Skin epidermis (tissue), 12 donors: ENCODE data around the gene ADAP1.

Experiments used
- H3K27ac ChIP-seq, 21 experiments: fragments of 200-600 bp; sonication (generic) in 11 of 21; one replicate each; pipeline ENCODE4 v1.5.0; 2020; ENCODE audit warnings: mild to moderate bottlenecking in 3 of 21, inconsistent platforms in 2 of 21, moderate library complexity in 2 of 21
- H3K4me3 ChIP-seq, 7 experiments: fragments of 200-600 bp; sonication (generic) in 2 of 7; one replicate each; pipeline ENCODE4 v1.5.0; 2020; ENCODE audit warnings: inconsistent platforms in 2 of 7, mild to moderate bottlenecking in 2 of 7, moderate library complexity in 1 of 7

ADAP1 gene

DNA sequence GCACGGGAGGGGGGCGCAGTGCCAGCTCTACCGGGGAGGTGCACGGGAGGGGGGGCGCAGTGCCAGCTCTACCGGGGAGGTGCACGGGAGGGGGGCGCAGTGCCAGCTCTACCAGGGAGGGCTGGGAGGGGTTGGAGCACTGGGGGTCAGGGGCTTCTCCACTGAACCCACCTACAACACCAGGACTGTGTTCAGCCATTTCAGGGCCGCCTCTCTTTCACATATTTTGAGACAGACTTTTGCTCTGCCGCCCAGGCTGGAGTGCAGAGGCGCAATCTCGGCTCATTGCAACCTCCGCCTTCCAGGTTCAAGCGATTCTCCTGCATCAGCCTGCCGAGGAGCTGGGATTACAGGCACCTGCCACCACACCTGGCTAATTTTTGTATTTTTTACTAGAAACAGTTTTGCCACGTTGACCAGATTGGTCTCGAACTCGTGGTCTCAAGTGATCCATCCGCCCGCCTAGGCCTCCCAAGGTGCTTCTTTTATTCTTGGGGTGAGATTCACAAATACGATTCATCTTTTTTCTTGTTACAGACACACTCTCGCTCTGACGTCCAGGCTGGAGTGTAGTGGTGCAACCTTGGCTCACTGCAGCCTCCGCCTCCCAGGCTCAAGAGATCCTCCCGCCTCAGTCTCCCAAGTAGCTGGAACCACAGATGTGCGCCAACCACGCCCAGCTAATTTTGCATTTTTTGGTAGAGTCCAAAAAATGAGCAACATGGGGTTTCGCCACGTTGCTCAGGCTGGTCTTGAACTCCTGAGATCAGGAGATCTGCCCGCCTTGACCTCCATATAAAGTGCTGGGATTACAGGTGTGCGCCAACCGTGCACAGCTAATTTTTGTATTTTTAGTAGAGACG is 37.0 kb downstream of the ADAP1 start:
- H3K4me3 ChIP-seq: no peak overlapping the region
- H3K27ac ChIP-seq: peak overlapping the region in 1 of 21 experiments; percentile 60

DNA sequence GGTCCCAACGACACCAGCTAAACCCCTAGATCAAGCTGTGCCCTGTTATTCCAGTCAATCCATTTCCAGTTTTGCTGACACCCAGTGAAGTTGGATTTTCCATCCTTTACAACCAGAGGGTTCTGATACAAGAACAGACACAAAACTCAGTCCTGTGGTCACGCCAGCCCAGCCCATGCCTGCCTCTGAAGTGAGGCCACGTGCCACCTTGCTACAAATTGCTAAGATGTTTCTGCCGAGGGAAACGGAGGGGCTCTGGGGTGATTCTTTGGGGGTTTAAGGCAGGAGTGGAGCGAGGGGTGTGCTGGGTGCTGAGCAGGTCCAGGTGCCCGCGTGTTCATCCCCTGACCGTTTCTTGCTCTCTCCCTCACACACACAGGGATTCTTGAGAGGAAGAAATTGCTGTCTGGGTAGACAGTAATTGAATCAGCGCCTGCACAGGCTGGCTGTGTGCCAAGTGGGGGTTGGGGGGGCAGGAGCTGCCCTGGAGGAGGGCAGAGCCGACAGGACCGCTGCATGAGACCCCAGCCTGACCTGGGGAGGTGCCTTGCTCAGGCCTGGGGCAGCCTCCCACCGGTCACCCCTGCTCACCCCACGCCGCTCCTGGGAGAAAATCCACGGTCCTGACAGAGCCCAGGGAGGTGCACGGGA is 38.1 kb downstream of the ADAP1 start:
- Histone ChIP-seq H3K4me3 (no peak overlapping the region), H3K27ac (peak overlapping the region in 1 of 21 experiments; percentile 59)

DNA sequence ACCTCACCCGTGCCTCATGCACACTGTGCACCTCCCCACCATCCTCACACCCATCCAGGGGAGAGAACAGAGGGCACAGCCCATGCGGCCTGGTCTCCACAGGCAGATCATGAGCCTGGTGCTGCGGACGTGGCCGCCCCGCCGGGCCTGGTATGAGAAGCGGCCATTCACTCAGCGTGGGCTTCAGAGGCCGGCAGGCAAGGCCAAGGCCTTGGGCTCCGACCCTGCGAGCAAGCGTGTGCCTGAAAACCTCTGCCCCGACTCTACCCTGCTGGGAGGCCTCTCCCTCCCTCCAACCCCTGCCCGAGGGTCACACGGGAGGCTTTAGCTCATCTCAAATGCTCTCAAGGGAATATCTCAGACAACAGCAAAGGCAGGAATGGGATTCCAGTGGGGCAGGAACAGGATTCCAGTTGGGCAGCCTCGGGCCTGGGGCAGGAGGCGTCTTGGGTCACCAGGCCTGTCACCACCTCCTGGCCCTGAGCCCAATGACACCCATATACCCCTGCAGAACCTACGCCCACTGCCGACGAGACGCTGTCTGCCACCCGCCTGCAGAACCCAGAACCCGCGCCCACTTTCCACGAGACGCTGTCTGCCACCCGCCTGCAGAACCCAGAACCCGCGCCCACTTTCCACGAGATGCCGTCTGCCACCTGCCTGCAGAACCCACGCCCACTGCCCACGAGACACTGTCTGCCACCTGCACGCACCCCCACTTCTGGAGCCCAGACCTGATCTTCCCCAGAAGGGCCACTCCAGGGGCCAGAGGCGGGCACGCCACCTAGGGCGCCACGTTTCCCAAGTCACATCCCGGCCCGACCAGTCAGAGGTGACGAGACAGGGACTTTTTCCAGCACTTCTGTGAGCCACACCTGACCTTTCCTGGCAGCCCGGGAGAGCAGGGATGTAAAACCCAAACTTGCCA is 38.9 kb downstream of the ADAP1 start:
- Histone ChIP-seq H3K4me3 (no peak overlapping the region), H3K27ac (peak overlapping the region in 2 of 21 experiments; percentile 17 to 59)

DNA sequence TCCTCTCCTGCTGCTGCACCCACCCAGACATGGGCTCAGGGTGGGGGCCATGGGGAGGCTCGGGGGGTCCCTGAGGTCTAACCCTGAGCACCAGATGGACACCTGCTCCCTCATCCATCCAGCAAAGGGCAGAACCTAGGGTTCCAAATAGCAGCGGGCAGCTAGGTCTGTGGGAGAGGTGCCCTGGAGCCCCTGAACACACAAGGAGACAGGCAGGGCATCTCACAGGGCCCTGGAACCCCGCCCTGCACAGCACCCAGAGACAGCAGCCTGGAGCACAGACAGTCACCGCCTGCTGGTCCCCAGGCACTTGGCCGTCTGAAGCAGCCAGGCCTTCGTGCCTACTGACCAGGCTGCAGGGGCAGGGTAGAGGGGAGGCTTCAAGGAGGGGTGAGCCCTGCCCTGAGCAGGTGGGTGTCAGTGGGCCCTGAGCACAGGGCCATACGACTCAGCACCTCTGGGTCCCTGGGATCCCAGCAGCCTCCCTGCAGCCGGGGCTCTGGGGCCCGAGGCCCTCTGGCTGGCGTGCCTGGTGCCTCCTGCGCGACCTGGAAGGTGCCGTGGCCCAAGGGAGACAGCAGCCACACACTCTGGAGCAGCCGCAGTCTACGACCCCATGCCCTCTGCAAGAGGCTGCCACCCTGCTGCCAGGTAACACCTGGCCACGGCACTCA is 39.8 kb downstream of the ADAP1 start:
- H3K4me3 ChIP-seq: no peak overlapping the region
- H3K27ac ChIP-seq: peak overlapping the region in 3 of 21 experiments; percentile 2 to 59 (median 17)

DNA sequence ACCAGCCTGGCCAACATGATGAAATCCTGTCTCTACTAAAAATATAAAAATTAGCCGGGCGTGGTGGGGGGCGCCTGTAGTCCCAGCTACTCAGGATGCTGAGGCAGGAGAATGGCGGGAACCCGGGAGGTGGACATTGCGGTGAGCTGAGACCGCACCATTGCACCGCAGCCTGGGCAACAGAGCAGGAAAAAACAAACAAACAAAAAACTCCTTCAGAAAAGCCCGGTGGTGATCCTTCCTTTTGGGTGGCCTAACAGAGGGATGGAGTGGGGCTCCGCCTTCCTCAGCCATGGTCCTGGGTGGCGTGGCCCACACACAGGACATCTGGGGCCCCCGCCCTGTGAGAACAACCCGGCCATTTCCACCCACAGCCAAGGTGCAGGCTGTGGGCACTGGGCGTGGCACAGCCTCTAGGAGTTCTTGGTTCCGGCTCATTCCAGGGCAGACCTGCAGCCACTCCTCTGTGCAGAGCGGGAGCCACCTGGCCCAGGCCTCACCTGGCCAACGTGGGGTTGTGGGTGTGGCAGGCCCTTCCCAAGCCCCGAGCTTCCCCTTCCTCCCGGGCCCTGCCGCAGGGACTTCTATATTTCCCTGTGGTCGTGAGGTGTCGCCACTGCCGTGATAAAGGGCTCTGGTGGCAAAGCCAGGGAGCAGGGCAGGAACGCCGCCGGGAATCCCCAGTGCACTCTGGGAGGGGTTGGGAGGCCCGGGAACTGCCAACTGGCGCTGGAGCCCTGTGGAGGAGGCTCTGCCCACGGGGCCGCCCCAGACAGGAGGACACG is 40.6 kb downstream of the ADAP1 start:
- H3K4me3 ChIP-seq: no peak overlapping the region
- H3K27ac ChIP-seq: peak overlapping the region in 2 of 21 experiments; percentile 2 to 59

DNA sequence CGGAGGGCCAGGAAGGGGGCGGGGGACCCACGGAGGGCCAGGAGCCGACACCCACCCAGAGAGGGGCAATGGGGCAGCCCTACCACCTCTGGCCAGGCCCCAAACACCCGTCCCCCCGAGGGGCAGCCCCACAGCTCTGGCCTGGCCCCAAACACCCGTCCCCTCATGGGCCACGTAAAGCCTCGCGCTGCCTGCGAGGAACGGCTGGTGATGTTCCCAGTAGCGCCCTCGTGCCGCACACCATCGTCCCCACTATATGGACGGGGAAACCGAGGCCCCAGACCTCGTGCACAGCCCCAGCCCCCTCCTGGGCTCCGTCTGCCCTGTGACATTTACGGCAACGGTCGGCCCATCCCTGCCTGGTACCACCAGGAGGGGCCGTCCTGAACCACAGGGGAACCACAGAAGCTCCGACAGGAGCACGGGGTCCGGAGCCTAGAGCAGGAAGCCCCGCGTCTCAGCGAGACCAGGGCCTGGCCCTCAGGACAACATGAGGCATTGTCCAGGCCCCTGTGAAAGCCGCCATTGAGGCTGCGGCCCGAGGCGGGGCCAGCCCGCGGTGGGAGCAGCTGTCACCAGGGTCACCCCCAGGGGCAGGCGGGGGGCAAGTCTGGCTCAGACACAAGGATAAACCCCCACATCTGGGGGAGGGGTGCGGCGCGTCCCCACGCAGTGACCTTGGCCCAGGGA is 42.5 kb downstream of the ADAP1 start:
- Histone ChIP-seq H3K27ac (no peak overlapping the region), H3K4me3 (no peak overlapping the region)

DNA sequence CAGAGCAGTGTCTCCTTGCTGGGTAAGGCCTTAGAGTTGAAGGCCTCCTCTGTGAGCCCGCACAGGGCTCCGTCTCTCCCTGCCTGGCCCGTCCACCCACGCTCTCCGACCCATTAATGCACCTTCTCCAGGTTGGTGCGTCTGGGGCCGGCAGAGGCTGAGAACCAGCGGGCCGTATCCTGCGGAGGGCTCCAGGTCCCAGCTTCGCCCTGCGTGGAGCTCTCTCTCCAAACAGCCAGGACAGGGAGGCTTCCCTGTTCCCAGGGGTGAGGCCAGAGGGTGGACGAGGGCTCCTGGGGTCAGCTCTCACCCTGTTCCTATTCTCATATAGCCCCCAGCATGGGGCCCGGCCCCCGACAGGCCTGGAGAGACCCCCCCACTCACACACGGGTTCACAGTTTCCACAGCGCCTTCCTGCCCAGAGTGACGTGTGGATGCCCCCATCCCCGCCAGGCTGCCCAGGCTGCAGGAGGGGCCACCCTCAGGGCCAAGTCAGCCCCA is 43.5 kb downstream of the ADAP1 start:
- no peak overlapping the region for H3K4me3 ChIP-seq
- H3K27ac ChIP-seq: no peak overlapping the region

DNA sequence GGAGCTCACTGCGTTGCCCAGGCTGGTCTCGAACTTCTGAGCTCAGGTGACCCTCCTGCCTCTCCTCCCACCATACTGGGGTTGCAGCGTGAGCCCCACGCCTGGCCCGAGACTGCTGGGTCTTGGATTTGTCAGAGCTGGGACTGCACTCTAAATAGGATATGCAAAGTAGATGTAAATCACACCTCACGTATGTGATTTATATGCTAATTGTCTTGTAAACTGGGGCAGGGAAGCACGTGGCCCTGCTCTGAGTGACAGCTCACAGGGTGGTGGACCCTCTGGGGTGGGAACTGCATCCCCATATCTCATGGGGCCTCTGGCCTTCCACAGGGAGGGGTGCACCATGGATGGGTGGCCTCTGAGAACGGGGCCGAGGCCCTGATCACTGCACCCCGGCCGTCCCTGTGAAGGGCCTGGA is 44.0 kb downstream of the ADAP1 start:
- H3K27ac ChIP-seq: no peak overlapping the region
- no peak overlapping the region for H3K4me3 ChIP-seq

DNA sequence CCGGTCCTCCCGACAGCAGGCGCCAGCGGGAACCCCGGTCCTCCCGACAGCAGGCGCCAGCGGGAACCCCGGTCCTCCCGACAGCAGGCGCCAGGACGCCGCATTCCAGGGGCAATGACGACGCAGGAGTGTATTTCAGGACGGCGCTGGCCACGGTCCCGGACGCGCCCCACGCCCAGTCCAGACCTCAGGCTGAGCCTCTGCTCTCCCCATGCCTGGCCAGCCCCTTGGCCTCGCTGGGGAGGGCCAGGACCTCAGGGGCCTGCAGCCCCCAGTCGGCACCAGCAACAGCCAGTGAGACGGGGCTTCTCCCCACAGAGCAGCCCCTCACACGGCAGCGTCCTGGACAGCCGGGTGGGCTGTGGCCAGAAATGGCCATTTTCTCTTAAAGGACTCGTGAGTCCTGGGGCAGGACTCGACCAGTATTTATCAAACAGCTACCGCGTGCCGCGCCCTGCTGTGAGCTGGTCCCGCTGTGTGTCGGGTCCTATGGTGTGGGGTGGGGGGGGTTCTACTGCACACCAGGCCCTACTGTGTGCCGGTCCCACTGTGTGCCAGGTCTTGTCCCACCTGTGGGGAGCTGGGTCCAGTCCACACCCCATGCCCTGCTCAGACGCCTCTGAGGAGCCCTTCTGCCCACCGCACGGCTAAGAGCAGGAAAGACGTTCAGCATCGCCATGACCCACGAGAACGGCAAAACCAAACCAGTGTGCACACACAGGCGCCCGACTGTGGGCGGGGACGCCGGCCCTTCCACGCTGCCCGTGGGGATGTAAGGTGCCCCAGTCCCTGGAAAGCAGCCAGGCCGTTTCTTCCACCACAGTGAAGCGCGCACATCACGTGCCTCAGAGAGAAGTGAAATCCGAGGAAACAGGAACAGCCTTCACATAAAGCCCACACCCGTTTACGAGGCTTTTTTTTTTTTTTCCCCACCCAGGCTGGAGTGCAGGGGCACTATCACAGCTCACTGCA is 44.8 kb downstream of the ADAP1 start:
- Histone ChIP-seq H3K27ac (peak overlapping the region in 3 of 21 experiments; percentile 6 to 35 (median 22)), H3K4me3 (peak overlapping the region in 5 of 7 experiments; percentile 14 to 34 (median 21))

DNA sequence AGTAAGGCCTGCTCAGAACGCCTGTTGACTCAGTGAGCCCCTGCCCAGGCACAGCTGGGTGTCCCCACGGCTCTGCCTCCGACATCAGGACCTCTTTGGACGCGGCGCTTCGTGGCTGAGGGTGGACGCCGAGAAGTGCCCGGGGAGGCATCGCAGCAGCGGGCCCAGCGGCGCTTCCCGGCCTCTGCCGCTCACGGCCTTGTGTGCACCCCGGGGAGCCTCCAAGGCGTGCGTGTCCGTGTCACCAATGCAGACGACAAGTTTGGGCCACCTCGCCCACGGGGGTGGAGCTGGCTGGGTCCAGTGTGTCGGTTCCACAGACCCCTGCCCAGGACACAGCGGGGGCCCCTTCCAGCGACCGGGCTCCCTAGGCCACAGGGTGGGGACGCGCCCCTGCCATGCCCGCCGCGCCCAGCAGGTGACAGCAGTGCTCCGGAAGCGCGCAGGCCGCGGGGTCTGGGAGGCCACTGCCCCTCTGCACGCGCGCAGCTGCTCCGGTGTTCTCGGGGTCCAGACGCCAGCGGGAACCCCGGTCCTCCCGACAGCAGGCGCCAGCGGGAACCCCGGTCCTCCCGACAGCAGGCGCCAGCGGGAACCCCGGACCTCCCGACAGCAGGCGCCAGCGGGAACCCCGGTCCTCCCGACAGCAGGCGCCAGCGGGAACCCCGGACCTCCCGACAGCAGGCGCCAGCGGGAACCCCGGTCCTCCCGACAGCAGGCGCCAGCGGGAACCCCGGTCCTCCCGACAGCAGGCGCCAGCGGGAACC is 45.7 kb downstream of the ADAP1 start:
- Histone ChIP-seq H3K4me3 (peak overlapping the region in 5 of 7 experiments; percentile 14 to 34 (median 21)), H3K27ac (peak overlapping the region in 1 of 21 experiments; percentile 6)

DNA sequence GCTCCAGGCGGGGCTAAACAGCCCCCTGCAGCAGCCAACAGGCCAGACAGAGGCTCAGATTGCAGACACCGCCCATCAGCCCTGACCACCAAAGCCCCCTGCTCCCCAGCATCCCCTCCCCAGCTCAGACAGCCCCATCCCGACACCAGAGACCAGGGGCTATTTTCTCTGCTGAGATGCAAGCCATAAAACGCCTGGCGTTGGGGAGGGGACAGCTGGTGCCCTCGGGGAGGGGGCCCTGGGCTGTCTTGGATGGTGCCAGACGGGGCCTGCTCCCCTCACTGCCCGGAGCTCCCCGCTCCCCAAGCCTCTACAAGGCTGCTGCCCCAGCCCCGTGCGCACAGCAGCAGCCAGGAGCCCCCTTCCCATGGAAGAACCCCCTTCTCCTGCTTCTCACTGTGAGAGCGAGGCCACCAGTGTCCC is 46.3 kb downstream of the ADAP1 start:
- no peak overlapping the region for H3K27ac ChIP-seq
- no peak overlapping the region for H3K4me3 ChIP-seq

DNA sequence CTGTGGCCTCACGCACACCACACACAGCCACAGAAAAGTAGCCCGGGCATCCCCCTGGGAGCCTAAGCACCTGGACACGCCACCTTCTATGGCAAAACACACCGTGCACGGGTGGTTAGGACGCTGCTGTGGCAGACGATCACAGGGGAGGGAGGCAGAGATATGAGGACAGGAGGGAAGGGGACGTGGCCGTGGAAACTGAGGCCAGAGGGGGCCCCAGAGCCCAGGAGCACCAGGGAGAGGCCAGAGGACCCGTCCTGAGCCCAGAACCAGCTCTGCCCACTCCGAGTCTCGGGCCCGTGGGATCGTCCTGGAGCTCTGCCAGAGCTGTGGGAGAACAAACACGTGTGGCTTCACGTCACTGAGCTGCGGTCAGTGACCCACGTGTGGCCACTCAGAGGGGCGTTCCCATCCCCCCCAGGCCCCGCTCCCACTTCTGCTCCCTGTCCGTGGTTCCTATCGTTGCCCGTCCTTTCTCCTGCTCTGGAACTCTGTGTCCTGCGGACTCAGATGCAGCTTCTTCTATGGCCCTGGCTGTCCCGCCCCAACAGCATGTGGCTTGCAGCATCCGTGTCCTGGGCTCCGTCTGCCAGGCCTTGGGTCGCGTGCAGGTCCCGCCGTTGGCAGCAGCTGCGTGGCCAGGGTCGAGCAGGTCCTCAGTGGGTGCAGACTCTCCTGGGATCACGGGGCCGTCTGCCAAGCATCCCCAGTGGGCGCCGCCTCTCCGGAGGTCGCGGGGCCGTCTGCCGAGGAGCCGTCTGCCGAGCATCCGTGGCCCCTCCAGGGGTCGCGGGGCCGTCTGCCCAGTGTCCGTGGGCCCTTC is 47.1 kb downstream of the ADAP1 start:
- no peak overlapping the region for H3K27ac ChIP-seq
- H3K4me3 ChIP-seq: no peak overlapping the region

DNA sequence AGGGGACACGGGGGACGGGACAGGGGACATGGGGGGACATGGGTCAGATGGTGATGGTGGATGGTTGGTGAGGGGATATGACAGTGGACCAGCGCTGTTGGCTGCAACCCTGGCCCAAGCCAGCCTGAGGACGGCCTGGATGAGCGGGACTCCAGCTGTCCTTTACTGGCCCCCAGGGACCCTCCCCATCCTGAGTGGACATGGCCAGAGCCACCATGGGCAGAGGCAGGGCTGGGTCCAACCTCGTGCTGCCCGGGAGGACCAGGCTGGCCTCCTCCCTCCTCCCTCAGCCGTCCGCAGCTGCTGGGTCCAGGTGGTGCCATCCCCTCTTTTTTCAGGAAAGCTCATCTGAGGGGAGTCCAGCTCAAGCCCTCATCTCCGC is 47.7 kb downstream of the ADAP1 start:
- Histone ChIP-seq H3K27ac (no peak overlapping the region), H3K4me3 (no peak overlapping the region)

DNA sequence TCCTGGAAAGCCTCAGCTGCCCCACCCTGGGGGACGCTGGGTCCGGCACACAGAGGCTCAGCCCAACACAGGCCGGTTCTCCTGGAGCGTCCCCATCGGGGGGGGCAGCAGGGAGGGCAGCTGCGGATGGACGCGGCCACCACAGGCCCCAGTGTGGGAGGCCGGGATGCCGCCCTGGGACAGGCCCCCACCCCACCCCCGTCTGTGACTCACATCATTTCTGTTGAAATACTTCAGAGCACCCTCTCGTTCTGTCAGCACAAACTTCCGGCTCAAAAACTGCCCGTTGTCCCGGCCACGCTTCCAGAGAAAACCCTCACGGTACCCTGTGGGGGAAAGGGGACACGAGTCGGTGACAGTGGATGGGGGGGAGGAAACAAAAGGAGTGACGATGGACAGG is 49.6 kb downstream of the ADAP1 start:
- H3K27ac ChIP-seq: peak overlapping the region in 2 of 21 experiments; percentile 10 to 36
- no peak overlapping the region for H3K4me3 ChIP-seq
